ENCODE data around the gene CABLES2. TPM values are rescaled to one million over a fixed set of nuclear protein-coding genes. Genes with fewer than 3 reads are reported as not detected.
A peak's percentile ranks its signal among the peaks of the same experiment; 100 is the strongest.

The CABLES2 gene
- total RNA-seq, 1 experiment from 2014 or later: 8.9 TPM

DNA sequence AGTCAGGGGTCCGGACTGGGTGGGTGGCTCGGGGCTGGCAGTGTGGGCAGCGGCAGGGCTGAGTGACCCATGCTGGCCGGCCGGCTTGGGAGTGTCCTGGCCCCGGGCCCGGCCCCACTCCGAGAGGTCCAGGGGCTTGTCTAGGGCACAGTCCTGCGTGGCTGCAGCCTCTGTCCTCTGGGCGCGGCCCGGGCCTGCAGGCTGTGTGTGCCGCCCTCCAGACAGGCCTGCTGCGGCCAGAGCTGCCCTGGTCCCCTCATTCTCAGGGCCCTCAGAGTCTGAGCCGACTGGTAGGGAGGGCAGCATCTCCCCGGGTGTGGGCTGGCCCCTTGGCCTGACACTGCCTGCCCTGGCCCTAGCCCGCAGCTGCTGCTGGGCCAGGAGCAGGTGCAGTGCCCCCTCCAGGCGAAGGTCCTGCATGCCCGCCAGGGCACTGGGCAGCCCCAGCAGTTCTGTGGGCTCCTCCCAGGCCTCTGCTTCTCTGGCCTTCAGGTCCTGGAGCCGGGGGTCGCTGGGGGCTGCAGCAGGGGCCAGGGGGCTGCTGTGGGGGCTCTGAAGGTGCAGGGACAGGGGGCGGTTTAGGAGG lies 6.9 kb upstream of the CABLES2 start:
- Histone ChIP-seq H3K9me2 (ENCODE audit: insufficient read depth) (no peaks in the 10 kb centered on the region), H4K20me1 (ENCODE audit: insufficient read depth) (no peaks in the 10 kb centered on the region), H3K27ac (ENCODE audit: low read depth, low read length) (no peak overlapping the region), H3K79me2 (ENCODE audit: insufficient read depth, low read length) (no peaks in the 10 kb centered on the region), H2AFZ (ENCODE audit: low read depth, low read length, poor library complexity, severe bottlenecking) (no peak overlapping the region), H3K4me1 (ENCODE audit: control insufficient read depth in 1 of 2, insufficient read depth in 2 of 2, low read length in 2 of 2) (peaks cover 15% of the 10 kb centered on the region in 2 experiments), H3K36me3 (ENCODE audit: control insufficient read depth in 1 of 2, insufficient read depth in 2 of 2, low read length in 2 of 2) (no peaks in the 10 kb centered on the region), H3K9ac (ENCODE audit: low read length) (no peak overlapping the region), H3K27me3 (ENCODE audit: insufficient read depth, low read length) (no peaks in the 10 kb centered on the region), H3K4me2 (ENCODE audit: low read length) (no peak overlapping the region), H3K9me3 (ENCODE audit: control insufficient read depth in 1 of 2, insufficient read depth in 1 of 2, low read depth in 1 of 2, low read length in 2 of 2) (no peaks in the 10 kb centered on the region), H3K4me3 (replicated peaks in 1 of 2; ENCODE audit: low read depth in 1 of 2, low read length in 2 of 2) (no peak overlapping the region)
- intact Hi-C loops (cut with micrococcal nuclease): no loop called here
- RAD21 ChIA-PET (ENCODE audit: low non-redundant PET in 1 of 2, low total read pairs in 2 of 2, uncharacterized antibody in 2 of 2, unreplicated experiment in 2 of 2): no interaction called here
- DNase-seq (ENCODE audit: low read depth, low spot score): no peak
- BruUV-seq (replicated peaks): no TSS peak
- ATAC-seq: peak; percentile 57
- TF ChIP-seq ZFX (IDR thresholded peaks at IDR 0.05) (no peak), TCF7L2 (IDR thresholded peaks at IDR 0.05; ENCODE audit: borderline replicate concordance, extremely low read depth, insufficient read depth, insufficient read length) (no peak), POLR2AphosphoS5 (IDR thresholded peaks at IDR 0.05; ENCODE audit: low read depth, low read length) (no peak), SRF (IDR thresholded peaks at IDR 0.05; ENCODE audit: low read depth) (no peak)
- TF ChIP-seq, protein P1, sequence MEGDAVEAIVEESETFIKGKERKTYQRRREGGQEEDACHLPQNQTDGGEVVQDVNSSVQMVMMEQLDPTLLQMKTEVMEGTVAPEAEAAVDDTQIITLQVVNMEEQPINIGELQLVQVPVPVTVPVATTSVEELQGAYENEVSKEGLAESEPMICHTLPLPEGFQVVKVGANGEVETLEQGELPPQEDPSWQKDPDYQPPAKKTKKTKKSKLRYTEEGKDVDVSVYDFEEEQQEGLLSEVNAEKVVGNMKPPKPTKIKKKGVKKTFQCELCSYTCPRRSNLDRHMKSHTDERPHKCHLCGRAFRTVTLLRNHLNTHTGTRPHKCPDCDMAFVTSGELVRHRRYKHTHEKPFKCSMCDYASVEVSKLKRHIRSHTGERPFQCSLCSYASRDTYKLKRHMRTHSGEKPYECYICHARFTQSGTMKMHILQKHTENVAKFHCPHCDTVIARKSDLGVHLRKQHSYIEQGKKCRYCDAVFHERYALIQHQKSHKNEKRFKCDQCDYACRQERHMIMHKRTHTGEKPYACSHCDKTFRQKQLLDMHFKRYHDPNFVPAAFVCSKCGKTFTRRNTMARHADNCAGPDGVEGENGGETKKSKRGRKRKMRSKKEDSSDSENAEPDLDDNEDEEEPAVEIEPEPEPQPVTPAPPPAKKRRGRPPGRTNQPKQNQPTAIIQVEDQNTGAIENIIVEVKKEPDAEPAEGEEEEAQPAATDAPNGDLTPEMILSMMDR (IDR thresholded peaks at IDR 0.05 in 2 of 3, conservative IDR thresholded peaks at IDR 0.05 in 1 of 3; ENCODE audit: borderline replicate concordance in 1 of 3, insufficient read depth in 1 of 3, low read depth in 2 of 3, low read length in 2 of 3): peak in 2 of 3 experiments; percentile 42 to 54; a peak in 4 of 6 replicates
- POLR2A ChIA-PET: no interaction called here
- CTCF ChIA-PET: no interaction called here

DNA sequence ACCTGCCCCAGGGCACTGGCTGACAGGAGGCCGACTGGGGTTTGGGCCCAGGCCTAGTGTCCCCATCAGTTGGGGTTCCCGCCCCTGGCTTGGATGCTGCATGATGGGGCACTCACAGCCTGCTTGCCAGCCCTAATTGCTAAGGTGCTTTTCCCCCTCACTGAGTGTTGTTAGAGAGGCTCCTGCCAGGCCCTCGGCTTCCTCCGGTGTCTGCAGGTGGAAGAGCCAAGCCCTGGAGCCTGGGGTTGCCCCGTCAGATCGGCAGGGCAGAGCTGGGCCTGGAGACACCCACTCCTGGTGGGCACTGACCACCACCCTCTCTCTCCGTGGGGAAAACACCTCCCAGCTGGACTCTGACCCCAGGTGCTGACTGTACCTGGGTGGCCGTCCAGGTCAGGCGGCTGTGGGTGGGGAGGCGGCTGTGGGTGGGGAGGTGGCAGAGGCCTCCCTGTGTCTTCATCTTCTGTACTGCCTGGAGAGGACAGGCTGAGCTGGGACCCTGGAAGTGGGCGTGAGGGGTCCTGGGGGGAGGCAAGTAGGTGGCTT lies 6.0 kb upstream of the CABLES2 start:
- no peak overlapping the region for H3K4me3 ChIP-seq (replicated peaks in 1 of 2; ENCODE audit: low read depth in 1 of 2, low read length in 2 of 2)
- no peaks in the 10 kb centered on the region for H3K79me2 ChIP-seq (ENCODE audit: insufficient read depth, low read length)
- intact Hi-C loops (cut with micrococcal nuclease): no loop called here
- H3K9me2 ChIP-seq (ENCODE audit: insufficient read depth): no peaks in the 10 kb centered on the region
- no peaks in the 10 kb centered on the region for H3K36me3 ChIP-seq (ENCODE audit: control insufficient read depth in 1 of 2, insufficient read depth in 2 of 2, low read length in 2 of 2)
- ChIA-PET CTCF (no interaction called here), POLR2A (no interaction called here), RAD21 (ENCODE audit: low non-redundant PET in 1 of 2, low total read pairs in 2 of 2, uncharacterized antibody in 2 of 2, unreplicated experiment in 2 of 2) (no interaction called here)
- no peak overlapping the region for H3K27ac ChIP-seq (ENCODE audit: low read depth, low read length)
- no peak overlapping the region for H3K4me2 ChIP-seq (ENCODE audit: low read length)
- H3K27me3 ChIP-seq (ENCODE audit: insufficient read depth, low read length): no peaks in the 10 kb centered on the region
- no peak for ATAC-seq
- no peak for DNase-seq (ENCODE audit: low read depth, low spot score)
- H2AFZ ChIP-seq (ENCODE audit: low read depth, low read length, poor library complexity, severe bottlenecking): no peak overlapping the region
- BruUV-seq (replicated peaks): no TSS peak
- H3K4me1 ChIP-seq (ENCODE audit: control insufficient read depth in 1 of 2, insufficient read depth in 2 of 2, low read length in 2 of 2): peaks cover 15 to 17% of the 10 kb centered on the region in 2 experiments
- H3K9me3 ChIP-seq (ENCODE audit: control insufficient read depth in 1 of 2, insufficient read depth in 1 of 2, low read depth in 1 of 2, low read length in 2 of 2): no peaks in the 10 kb centered on the region
- no peak overlapping the region for H3K9ac ChIP-seq (ENCODE audit: low read length)
- H4K20me1 ChIP-seq (ENCODE audit: insufficient read depth): no peaks in the 10 kb centered on the region
- TF ChIP-seq CEBPB (IDR thresholded peaks at IDR 0.05; ENCODE audit: low read depth): no peak
- TF ChIP-seq, protein P2, sequence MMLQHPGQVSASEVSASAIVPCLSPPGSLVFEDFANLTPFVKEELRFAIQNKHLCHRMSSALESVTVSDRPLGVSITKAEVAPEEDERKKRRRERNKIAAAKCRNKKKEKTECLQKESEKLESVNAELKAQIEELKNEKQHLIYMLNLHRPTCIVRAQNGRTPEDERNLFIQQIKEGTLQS (IDR thresholded peaks at IDR 0.05): no peak
- TF ChIP-seq, protein P3, sequence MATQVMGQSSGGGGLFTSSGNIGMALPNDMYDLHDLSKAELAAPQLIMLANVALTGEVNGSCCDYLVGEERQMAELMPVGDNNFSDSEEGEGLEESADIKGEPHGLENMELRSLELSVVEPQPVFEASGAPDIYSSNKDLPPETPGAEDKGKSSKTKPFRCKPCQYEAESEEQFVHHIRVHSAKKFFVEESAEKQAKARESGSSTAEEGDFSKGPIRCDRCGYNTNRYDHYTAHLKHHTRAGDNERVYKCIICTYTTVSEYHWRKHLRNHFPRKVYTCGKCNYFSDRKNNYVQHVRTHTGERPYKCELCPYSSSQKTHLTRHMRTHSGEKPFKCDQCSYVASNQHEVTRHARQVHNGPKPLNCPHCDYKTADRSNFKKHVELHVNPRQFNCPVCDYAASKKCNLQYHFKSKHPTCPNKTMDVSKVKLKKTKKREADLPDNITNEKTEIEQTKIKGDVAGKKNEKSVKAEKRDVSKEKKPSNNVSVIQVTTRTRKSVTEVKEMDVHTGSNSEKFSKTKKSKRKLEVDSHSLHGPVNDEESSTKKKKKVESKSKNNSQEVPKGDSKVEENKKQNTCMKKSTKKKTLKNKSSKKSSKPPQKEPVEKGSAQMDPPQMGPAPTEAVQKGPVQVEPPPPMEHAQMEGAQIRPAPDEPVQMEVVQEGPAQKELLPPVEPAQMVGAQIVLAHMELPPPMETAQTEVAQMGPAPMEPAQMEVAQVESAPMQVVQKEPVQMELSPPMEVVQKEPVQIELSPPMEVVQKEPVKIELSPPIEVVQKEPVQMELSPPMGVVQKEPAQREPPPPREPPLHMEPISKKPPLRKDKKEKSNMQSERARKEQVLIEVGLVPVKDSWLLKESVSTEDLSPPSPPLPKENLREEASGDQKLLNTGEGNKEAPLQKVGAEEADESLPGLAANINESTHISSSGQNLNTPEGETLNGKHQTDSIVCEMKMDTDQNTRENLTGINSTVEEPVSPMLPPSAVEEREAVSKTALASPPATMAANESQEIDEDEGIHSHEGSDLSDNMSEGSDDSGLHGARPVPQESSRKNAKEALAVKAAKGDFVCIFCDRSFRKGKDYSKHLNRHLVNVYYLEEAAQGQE (IDR thresholded peaks at IDR 0.05; ENCODE audit: low read depth): no peak
- no peak for TF ChIP-seq SRF (IDR thresholded peaks at IDR 0.05; ENCODE audit: low read depth)
- TF ChIP-seq, protein P4, sequence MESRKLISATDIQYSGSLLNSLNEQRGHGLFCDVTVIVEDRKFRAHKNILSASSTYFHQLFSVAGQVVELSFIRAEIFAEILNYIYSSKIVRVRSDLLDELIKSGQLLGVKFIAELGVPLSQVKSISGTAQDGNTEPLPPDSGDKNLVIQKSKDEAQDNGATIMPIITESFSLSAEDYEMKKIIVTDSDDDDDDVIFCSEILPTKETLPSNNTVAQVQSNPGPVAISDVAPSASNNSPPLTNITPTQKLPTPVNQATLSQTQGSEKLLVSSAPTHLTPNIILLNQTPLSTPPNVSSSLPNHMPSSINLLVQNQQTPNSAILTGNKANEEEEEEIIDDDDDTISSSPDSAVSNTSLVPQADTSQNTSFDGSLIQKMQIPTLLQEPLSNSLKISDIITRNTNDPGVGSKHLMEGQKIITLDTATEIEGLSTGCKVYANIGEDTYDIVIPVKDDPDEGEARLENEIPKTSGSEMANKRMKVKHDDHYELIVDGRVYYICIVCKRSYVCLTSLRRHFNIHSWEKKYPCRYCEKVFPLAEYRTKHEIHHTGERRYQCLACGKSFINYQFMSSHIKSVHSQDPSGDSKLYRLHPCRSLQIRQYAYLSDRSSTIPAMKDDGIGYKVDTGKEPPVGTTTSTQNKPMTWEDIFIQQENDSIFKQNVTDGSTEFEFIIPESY (IDR thresholded peaks at IDR 0.05; ENCODE audit: extremely low read depth, insufficient replicate concordance, low read length): no peak
- TF ChIP-seq EZH2 (IDR thresholded peaks at IDR 0.05): no peak
- TF ChIP-seq TCF7L2 (IDR thresholded peaks at IDR 0.05; ENCODE audit: borderline replicate concordance, extremely low read depth, insufficient read depth, insufficient read length): no peak
